GM12878 (cell line): ENCODE measurements around the gene C11orf52. TPM values are rescaled to one million over a fixed set of nuclear protein-coding genes. Genes with fewer than 3 reads are reported as not detected.

Experiments
- ATAC-seq: fragments of 200-7000 bp; cut with Tn5 transposase; 3 replicates; pipeline ENCODE4 v1.9.1; 2020; ENCODE audit warnings: mild to moderate bottlenecking, moderate library complexity
- BruUV-seq: library from RNA; stranded (reverse); fragments of 400-500 nt; replicated peaks from 2 replicates; lab custom pipeline; 2021; lab: Mats Ljungman, UMichigan
- CTCF ChIA-PET: fragments of 300-600 bp; sonication (Branson Sonifier 250); formaldehyde crosslinking; extraction: SDS; loops from one replicate; lab custom pipeline; 2021; ENCODE audit warnings: inconsistent platforms; lab: Yijun Ruan, JAX
- POLR2A ChIA-PET: fragments of 350-600 bp; formaldehyde crosslinking; extraction: SDS; loops from one replicate; lab custom pipeline; 2021; ENCODE audit warnings: inconsistent platforms; lab: Charles Lee
- RAD21 ChIA-PET: fragments of 300-600 bp; sonication (Branson Sonifier 250); formaldehyde crosslinking; loops from one replicate; lab custom pipeline; 2023; ENCODE audit warnings: antibody characterized with exemption; ENCODE audit not compliant: unreplicated experiment; lab: Charles Lee
- SMC1A ChIA-PET: fragments of 300-600 bp; sonication (Branson Sonifier 250); formaldehyde crosslinking; loops from one replicate; lab custom pipeline; 2023; ENCODE audit not compliant: unreplicated experiment, uncharacterized antibody; lab: Charles Lee
- DNase-seq: peaks from one replicate; pipeline ENCODE4 v3.0.0-alpha.2; 2011; ENCODE audit warnings: low read depth, low spot score
- FAIRE-seq: peaks from 3 replicates; lab custom pipeline; 2011; peaks lifted over from hg19 to GRCh38; lab: Jason Lieb, UNC
- H2AFZ ChIP-seq: 2 replicates; pipeline ENCODE4 v1.6.0; 2011; ENCODE audit warnings: low read depth, low read length, control low read depth; ENCODE audit not compliant: control insufficient read depth
- H3K27ac ChIP-seq: 2 replicates; pipeline ENCODE4 v1.5.1; 2011; ENCODE audit warnings: control low read depth; ENCODE audit not compliant: control insufficient read depth, insufficient read depth
- H3K27me3 ChIP-seq, 2 experiments: replicated peaks in 1 of 2; 2 replicates each; pipeline versions ENCODE4 v1.6.0 to v1.6.1; 2011; ENCODE audit warnings: low read length in 1 of 2; ENCODE audit not compliant: control insufficient read depth in 2 of 2, insufficient read depth in 2 of 2
- H3K36me3 ChIP-seq, 2 experiments: 2 replicates each; pipeline ENCODE4 v1.5.1; 2011; ENCODE audit warnings: low read length in 1 of 2; ENCODE audit not compliant: control insufficient read depth in 2 of 2, insufficient read depth in 2 of 2
- H3K4me1 ChIP-seq: 2 replicates; pipeline ENCODE4 v1.6.1; 2011; ENCODE audit warnings: mild to moderate bottlenecking, low read length, moderate library complexity, mixed read lengths; ENCODE audit not compliant: control insufficient read depth, insufficient read depth
- H3K4me2 ChIP-seq: 2 replicates; pipeline ENCODE4 v1.6.0; 2011; ENCODE audit warnings: control low read depth; ENCODE audit not compliant: control insufficient read depth, insufficient read depth
- H3K4me3 ChIP-seq: fragments of 200-600 bp; sonication (generic); 2 replicates; pipeline ENCODE4 v1.5.1; 2016
- H3K79me2 ChIP-seq: 2 replicates; pipeline ENCODE4 v1.6.0; 2011; ENCODE audit warnings: low read length; ENCODE audit not compliant: control insufficient read depth, insufficient read depth
- H3K9ac ChIP-seq: 2 replicates; pipeline ENCODE4 v1.8.0; 2011; ENCODE audit warnings: low read length, control low read depth, mixed read lengths; ENCODE audit not compliant: control insufficient read depth, insufficient read depth
- H3K9me3 ChIP-seq: replicated peaks from 3 replicates; pipeline ENCODE4 v1.5.1; 2011; ENCODE audit warnings: mild to moderate bottlenecking, low read length; ENCODE audit not compliant: control insufficient read depth, insufficient read depth
- H4K20me1 ChIP-seq: 2 replicates; pipeline ENCODE4 v1.6.0; 2011; ENCODE audit not compliant: control insufficient read depth, insufficient read depth
- CBFB ChIP-seq: IDR thresholded peaks from 2 replicates; pipeline ENCODE4 v1.6.1; 2016; ENCODE audit warnings: antibody characterized with exemption, low read depth
- IKZF2 ChIP-seq, 2 experiments: fragments of 450-650 bp; IDR thresholded peaks; 2 replicates each; pipeline ENCODE4 v1.6.1; 2017; ENCODE audit warnings: mild to moderate bottlenecking in 2 of 2, moderate library complexity in 2 of 2
- NRF1 ChIP-seq: conservative IDR thresholded peaks from 2 replicates; pipeline ENCODE4 v1.6.1; 2011; ENCODE audit warnings: mild to moderate bottlenecking, low read depth, low read length, improper control_type of control experiment
- PAX5 ChIP-seq: IDR thresholded peaks from 2 replicates; pipeline ENCODE4 v1.6.1; 2011; ENCODE audit warnings: low read depth, low read length, borderline replicate concordance
- SIX5 ChIP-seq: IDR thresholded peaks from 2 replicates; pipeline ENCODE4 v1.6.1; 2011; ENCODE audit warnings: mild to moderate bottlenecking, low read depth, low read length, moderate library complexity; ENCODE audit not compliant: severe bottlenecking
- SKIL ChIP-seq: fragments of 450-650 bp; IDR thresholded peaks from 2 replicates; pipeline ENCODE4 v1.6.1; 2017; ENCODE audit warnings: mild to moderate bottlenecking, low read depth, inconsistent platforms; ENCODE audit not compliant: poor library complexity, severe bottlenecking
- SUPT20H ChIP-seq: IDR thresholded peaks from 2 replicates; pipeline ENCODE4 v1.6.1; 2011; ENCODE audit warnings: low read depth, mild to moderate bottlenecking, low read length, moderate library complexity, borderline replicate concordance; ENCODE audit not compliant: control insufficient read depth
- ZBTB4 ChIP-seq: fragments of 450-650 bp; formaldehyde crosslinking; IDR thresholded peaks from 2 replicates; pipeline ENCODE4 v1.4.0; 2022; ENCODE audit warnings: mild to moderate bottlenecking, moderate library complexity
- WGBS: methylation state at CpG from one replicate; pipeline ENCODE4 v1.1.6; 2016; ENCODE audit warnings: low lambda C conversion rate; ENCODE audit not compliant: insufficient replicate concordance, insufficient coverage; ENCODE audit errors: missing lambda C conversion rate; 5-methylcytosine and 5-hydroxymethylcytosine counted together
- in situ Hi-C: fragments of 300-500 bp; cut with MboI; formaldehyde crosslinking; loops from 9 replicates; pipeline ENCODE4 v1.14.3; 2018; ENCODE audit warnings: mixed read lengths
- intact Hi-C: fragments of 100-400 bp; cut with micrococcal nuclease; formaldehyde crosslinking; loops from one replicate; pipeline ENCODE4 v1.14.2; 2022; ENCODE audit not compliant: unreplicated experiment
- polyA plus RNA-seq, 11 experiments: library from polyadenylated mRNA; depleted of rRNA in 4 of 11; unstranded in 6 of 11; stranded (reverse) in 5 of 11; fragments of >200 nt; fragmentation: Nextera tagmentation in 4 of 11; fragmentation: Illumina TruSeq in 1 of 11; extraction: Ambion mirVana in 4 of 11; extraction: Trizol in 1 of 11; gene quantifications; 1 replicate in 1 of 11; 2 replicates in 10 of 11; pipeline versions ENCODE4 v1.2.1 to v1.2.3, GENCODE V29; 2011 to 2016; ENCODE audit warnings: inconsistent platforms in 2 of 11, missing spikeins in 2 of 11, low read depth in 1 of 11
- total RNA-seq, 4 experiments: library from RNA; depleted of rRNA in 3 of 4; stranded (reverse); fragments of >200 nt in 3 of 4; fragmentation: Illumina TruSeq in 1 of 4; extraction: Trizol in 1 of 4; gene quantifications; 2 replicates each; pipeline versions ENCODE4 v1.2.1 to v1.2.3, GENCODE V29; 2013 to 2021
- TF ChIP-seq, protein P1 (sequence below): IDR thresholded peaks from 2 replicates; pipeline ENCODE4 v1.6.1; 2012; ENCODE audit warnings: improper control_type of control experiment, low read depth, low read length; ENCODE audit not compliant: insufficient replicate concordance

C11orf52 gene
- total and polyA plus RNA-seq, 10 of the 15 experiments (the other 5 are each of a cell fraction or from before 2014, with no cell fraction given): not detected

DNA sequence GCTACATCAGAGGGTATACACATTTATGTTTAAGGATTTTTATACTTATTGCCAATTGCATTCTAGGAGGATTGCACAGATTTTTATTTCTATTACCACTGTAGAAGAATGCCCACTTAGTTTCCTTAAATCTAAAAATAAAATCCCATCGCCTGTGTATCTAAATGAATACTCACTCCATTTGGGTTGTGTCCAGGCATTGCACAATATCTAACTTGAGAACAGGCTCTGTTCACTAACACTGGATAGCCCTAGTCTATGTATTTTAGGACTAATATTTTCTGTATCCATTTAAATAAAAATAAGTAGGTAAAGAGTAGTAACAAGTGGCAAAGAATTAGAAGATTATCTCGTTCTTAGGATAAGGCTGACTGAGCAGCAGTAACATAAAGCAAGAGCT, 4.1 kb downstream of the C11orf52 start (continued):
- TF ChIP-seq ZBTB4 (CRISPR knock-in tag): no peak
- TF ChIP-seq PAX5: no peak
- TF ChIP-seq SKIL: no peak

DNA sequence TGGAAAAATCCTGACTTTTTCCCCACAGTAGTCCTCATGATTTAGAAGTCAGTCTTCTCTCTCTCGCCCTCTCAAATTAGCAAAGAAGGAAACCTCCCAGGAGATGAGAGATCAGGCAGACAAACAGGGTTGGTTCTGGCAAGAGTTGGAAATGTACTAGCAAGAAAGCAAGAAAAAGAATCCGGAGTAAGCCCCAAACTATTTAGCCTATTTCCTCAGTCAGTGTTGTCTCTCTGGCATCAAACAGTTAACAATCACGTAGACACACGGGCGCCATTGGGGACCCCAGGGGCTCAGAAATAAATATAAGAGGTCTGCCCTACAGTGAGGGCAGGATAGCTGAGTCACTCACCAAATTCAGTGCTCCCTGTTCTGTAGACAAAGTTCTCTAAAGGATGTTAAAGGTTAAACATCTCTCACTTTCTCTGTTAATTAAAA, 4.7 kb downstream of the C11orf52 start:
- no peak overlapping the region for H3K9ac ChIP-seq
- H3K4me3 ChIP-seq: no peak overlapping the region
- FAIRE-seq (no peak), ATAC-seq (no peak), DNase-seq (no peak)
- in situ Hi-C loops: no loop called here
- BruUV-seq: no TSS peak
- RAD21 ChIA-PET: no interaction called here
- H3K9me3 ChIP-seq: no peaks in the 10 kb centered on the region
- CTCF ChIA-PET: interaction anchor here (1.0 kb wide), 1 partner anchor 358 kb away, joined by 5 read pairs; no protein-coding TSS in a partner anchor
- POLR2A ChIA-PET: no interaction called here
- peaks cover 10% of the 10 kb centered on the region for H3K4me1 ChIP-seq
- SMC1A ChIA-PET: no interaction called here
- H3K4me2 ChIP-seq: no peak overlapping the region
- H3K27me3 ChIP-seq: no peaks in the 10 kb centered on the region; a peak in 1 of 4 replicates
- no peaks in the 10 kb centered on the region for H3K79me2 ChIP-seq
- H2AFZ ChIP-seq: no peak overlapping the region
- no peaks in the 10 kb centered on the region for H3K36me3 ChIP-seq
- 54% methylated on average over 5 of the region's 5 CpGs for WGBS
- H3K27ac ChIP-seq: no peak overlapping the region
- no peaks in the 10 kb centered on the region for H4K20me1 ChIP-seq
- intact Hi-C loops: no loop called here
- TF ChIP-seq, protein P1, sequence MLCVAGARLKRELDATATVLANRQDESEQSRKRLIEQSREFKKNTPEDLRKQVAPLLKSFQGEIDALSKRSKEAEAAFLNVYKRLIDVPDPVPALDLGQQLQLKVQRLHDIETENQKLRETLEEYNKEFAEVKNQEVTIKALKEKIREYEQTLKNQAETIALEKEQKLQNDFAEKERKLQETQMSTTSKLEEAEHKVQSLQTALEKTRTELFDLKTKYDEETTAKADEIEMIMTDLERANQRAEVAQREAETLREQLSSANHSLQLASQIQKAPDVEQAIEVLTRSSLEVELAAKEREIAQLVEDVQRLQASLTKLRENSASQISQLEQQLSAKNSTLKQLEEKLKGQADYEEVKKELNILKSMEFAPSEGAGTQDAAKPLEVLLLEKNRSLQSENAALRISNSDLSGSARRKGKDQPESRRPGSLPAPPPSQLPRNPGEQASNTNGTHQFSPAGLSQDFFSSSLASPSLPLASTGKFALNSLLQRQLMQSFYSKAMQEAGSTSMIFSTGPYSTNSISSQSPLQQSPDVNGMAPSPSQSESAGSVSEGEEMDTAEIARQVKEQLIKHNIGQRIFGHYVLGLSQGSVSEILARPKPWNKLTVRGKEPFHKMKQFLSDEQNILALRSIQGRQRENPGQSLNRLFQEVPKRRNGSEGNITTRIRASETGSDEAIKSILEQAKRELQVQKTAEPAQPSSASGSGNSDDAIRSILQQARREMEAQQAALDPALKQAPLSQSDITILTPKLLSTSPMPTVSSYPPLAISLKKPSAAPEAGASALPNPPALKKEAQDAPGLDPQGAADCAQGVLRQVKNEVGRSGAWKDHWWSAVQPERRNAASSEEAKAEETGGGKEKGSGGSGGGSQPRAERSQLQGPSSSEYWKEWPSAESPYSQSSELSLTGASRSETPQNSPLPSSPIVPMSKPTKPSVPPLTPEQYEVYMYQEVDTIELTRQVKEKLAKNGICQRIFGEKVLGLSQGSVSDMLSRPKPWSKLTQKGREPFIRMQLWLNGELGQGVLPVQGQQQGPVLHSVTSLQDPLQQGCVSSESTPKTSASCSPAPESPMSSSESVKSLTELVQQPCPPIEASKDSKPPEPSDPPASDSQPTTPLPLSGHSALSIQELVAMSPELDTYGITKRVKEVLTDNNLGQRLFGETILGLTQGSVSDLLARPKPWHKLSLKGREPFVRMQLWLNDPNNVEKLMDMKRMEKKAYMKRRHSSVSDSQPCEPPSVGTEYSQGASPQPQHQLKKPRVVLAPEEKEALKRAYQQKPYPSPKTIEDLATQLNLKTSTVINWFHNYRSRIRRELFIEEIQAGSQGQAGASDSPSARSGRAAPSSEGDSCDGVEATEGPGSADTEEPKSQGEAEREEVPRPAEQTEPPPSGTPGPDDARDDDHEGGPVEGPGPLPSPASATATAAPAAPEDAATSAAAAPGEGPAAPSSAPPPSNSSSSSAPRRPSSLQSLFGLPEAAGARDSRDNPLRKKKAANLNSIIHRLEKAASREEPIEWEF: no peak
- TF ChIP-seq SIX5 (no peak), SUPT20H (no peak), IKZF2 (IDR thresholded peaks at IDR 0.05) (no peak), NRF1 (no peak), CBFB (no peak)
